SU-DHL-6 (cell line): ENCODE measurements around the gene EPHA6.

Experiments used
- H2AFZ ChIP-seq: fragments of 200-600 bp; sonication (generic); 2 replicates; pipeline ENCODE4 v1.6.1; 2014; ENCODE audit warnings: low read depth, mild to moderate bottlenecking, moderate library complexity, mixed read lengths, antibody characterized with exemption, low read length; ENCODE audit not compliant: severe bottlenecking
- H3F3A ChIP-seq: fragments of 200-600 bp; shearing (Covaris generic); 2 replicates; pipeline ENCODE4 v1.6.0; 2016; ENCODE audit warnings: antibody characterized with exemption, mild to moderate bottlenecking; ENCODE audit not compliant: insufficient read depth
- H3K27ac ChIP-seq: fragments of 200-600 bp; sonication (generic); 2 replicates; pipeline ENCODE4 v1.5.1; 2016; ENCODE audit warnings: low read depth, mild to moderate bottlenecking, low read length, moderate library complexity, mixed read lengths
- H3K27me3 ChIP-seq: fragments of 200-600 bp; sonication (generic), shearing (Covaris generic); 2 replicates; pipeline ENCODE4 v1.6.0; 2014; ENCODE audit warnings: mild to moderate bottlenecking, low read length
- H3K36me3 ChIP-seq: fragments of 200-600 bp; sonication (generic); 2 replicates; pipeline ENCODE4 v1.6.1; 2014; ENCODE audit warnings: mild to moderate bottlenecking, low read length, mixed read lengths
- H3K4me2 ChIP-seq: fragments of 300-600, 200-600 bp; shearing (Covaris generic), sonication (generic); 2 replicates; pipeline ENCODE4 v1.6.0; 2014; ENCODE audit warnings: low read length, low read depth, mild to moderate bottlenecking; ENCODE audit not compliant: poor library complexity, severe bottlenecking
- H3K4me3 ChIP-seq: fragments of 200-600 bp; sonication (generic); 2 replicates; pipeline ENCODE4 v1.5.1; 2014; ENCODE audit warnings: antibody characterized with exemption, low read length, mild to moderate bottlenecking, mixed read lengths; ENCODE audit not compliant: insufficient read depth, poor library complexity, severe bottlenecking
- H3K79me2 ChIP-seq: fragments of 200-600 bp; sonication (generic); 2 replicates; pipeline ENCODE4 v1.6.1; 2014; ENCODE audit warnings: mild to moderate bottlenecking, low read length, moderate library complexity; ENCODE audit not compliant: insufficient read depth
- H3K9ac ChIP-seq: fragments of 200-600 bp; sonication (generic); 2 replicates; pipeline ENCODE4 v1.7.0; 2014; ENCODE audit warnings: mild to moderate bottlenecking, low read length
- H3K9me2 ChIP-seq: fragments of 200-600 bp; sonication (generic); replicated peaks from 2 replicates; pipeline ENCODE4 v1.6.1; 2014; ENCODE audit warnings: low read length; ENCODE audit not compliant: insufficient read depth
- H3K9me3 ChIP-seq: fragments of 200-600 bp; sonication (generic); 2 replicates; pipeline ENCODE4 v1.6.1; 2014; ENCODE audit warnings: low read length, mixed read lengths; ENCODE audit not compliant: insufficient read depth
- H4K20me1 ChIP-seq: fragments of 200-600 bp; sonication (generic); 2 replicates; pipeline ENCODE4 v1.6.1; 2014; ENCODE audit warnings: low read depth, mild to moderate bottlenecking, antibody characterized with exemption, low read length, moderate library complexity, mixed read lengths
- EZH2phosphoT487 ChIP-seq: fragments of 200-600 bp; sonication (generic), shearing (Covaris generic); conservative IDR thresholded peaks from 2 replicates; pipeline ENCODE4 v1.6.1; 2018; ENCODE audit warnings: mild to moderate bottlenecking, antibody characterized with exemption, low read length, moderate library complexity, mixed read lengths
- TF ChIP-seq, protein P1 (sequence below): fragments of 200-600 bp; sonication (generic); IDR thresholded peaks from one replicate; pipeline ENCODE4 v1.5.1; 2017; ENCODE audit warnings: antibody characterized with exemption, mild to moderate bottlenecking, low read length, moderate library complexity; ENCODE audit not compliant: insufficient read depth, poor library complexity, severe bottlenecking

Gene EPHA6

DNA sequence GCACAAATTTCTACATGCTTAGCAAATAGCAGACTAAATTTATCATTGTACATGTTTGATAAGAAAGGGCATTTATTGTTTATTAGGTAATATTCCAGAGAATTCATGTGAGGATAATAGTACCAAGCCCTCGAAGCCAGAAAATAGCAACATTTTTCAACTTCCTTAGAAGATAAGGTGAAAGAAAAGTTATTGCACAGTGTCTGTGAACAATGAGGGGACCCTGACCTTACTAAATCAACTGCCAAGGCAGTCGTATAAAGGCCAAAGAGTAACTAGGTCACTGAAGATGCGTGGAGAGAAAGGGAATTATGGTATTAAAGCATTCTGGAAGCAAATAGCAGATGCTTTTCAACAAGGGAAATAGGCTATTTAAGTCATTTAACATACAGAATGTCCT, 929.9 kb downstream of the EPHA6 start:
- Histone ChIP-seq H3K79me2 (no peaks in the 10 kb centered on the region), H3K4me2 (no peak overlapping the region), H3K27ac (no peak overlapping the region), H3K36me3 (no peaks in the 10 kb centered on the region), H3K4me3 (no peak overlapping the region), H3F3A (no peaks in the 10 kb centered on the region), H4K20me1 (no peaks in the 10 kb centered on the region), H3K9me2 (no peaks in the 10 kb centered on the region), H3K9me3 (no peaks in the 10 kb centered on the region), H3K27me3 (no peaks in the 10 kb centered on the region), H2AFZ (no peak overlapping the region), H3K9ac (no peak overlapping the region)
- TF ChIP-seq, protein P1, sequence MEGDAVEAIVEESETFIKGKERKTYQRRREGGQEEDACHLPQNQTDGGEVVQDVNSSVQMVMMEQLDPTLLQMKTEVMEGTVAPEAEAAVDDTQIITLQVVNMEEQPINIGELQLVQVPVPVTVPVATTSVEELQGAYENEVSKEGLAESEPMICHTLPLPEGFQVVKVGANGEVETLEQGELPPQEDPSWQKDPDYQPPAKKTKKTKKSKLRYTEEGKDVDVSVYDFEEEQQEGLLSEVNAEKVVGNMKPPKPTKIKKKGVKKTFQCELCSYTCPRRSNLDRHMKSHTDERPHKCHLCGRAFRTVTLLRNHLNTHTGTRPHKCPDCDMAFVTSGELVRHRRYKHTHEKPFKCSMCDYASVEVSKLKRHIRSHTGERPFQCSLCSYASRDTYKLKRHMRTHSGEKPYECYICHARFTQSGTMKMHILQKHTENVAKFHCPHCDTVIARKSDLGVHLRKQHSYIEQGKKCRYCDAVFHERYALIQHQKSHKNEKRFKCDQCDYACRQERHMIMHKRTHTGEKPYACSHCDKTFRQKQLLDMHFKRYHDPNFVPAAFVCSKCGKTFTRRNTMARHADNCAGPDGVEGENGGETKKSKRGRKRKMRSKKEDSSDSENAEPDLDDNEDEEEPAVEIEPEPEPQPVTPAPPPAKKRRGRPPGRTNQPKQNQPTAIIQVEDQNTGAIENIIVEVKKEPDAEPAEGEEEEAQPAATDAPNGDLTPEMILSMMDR, result no peak
- TF ChIP-seq EZH2phosphoT487, result no peak

DNA sequence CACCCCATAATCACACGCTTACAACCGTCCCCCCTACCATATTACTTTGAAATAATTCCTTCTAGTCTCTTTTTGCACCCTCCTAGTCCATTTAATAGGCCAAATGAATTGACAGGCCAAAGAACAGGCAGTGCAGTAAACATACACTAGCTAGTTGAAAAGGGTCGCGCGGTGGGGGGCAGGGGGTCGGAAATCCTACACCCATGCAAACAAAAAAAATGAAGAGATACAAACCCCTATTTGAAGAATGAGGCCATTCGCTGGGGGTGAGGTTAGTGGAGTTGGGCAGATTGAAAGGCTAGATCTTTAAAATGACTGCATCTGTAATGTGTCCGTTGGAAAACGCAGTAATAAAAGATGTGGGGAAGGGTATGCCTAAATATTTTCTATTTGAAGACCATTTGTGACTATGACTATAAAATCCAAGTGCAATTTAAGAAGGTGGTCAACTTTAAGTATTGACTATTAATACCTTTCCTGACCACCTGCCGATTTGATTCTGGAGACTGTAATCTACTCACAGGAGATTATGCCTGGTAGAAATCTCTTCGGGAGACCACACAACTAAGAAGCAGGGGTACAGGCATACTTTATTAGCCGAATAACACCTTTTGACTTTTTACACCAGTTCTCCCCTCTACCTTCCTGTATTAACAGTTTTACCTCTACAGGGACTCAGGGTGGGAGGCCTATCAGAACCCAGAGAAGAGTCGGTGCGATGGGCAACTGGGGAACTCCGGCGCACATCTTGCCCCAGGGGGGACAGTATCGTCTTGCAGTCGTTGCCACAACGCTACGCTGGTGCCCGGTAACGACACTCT, 949.4 kb downstream of the EPHA6 start:
- H2AFZ ChIP-seq, result peak overlapping the region; percentile 99
- no peaks in the 10 kb centered on the region for H3K27me3 ChIP-seq
- H3K4me3 ChIP-seq, result peak overlapping the region; percentile 85
- peak overlapping the region; percentile 60 for H3K9ac ChIP-seq
- no peaks in the 10 kb centered on the region for H3K36me3 ChIP-seq
- peak overlapping the region; percentile 94 for H3K4me2 ChIP-seq
- H3K27ac ChIP-seq, result peak overlapping the region; percentile 54
- no peaks in the 10 kb centered on the region for H3K9me3 ChIP-seq
- no peaks in the 10 kb centered on the region for H3F3A ChIP-seq
- no peaks in the 10 kb centered on the region for H4K20me1 ChIP-seq
- H3K79me2 ChIP-seq, result no peaks in the 10 kb centered on the region
- TF ChIP-seq, protein P1, result no peak
- TF ChIP-seq EZH2phosphoT487, result no peak
- H3K9me2 ChIP-seq, result no peaks in the 10 kb centered on the region

DNA sequence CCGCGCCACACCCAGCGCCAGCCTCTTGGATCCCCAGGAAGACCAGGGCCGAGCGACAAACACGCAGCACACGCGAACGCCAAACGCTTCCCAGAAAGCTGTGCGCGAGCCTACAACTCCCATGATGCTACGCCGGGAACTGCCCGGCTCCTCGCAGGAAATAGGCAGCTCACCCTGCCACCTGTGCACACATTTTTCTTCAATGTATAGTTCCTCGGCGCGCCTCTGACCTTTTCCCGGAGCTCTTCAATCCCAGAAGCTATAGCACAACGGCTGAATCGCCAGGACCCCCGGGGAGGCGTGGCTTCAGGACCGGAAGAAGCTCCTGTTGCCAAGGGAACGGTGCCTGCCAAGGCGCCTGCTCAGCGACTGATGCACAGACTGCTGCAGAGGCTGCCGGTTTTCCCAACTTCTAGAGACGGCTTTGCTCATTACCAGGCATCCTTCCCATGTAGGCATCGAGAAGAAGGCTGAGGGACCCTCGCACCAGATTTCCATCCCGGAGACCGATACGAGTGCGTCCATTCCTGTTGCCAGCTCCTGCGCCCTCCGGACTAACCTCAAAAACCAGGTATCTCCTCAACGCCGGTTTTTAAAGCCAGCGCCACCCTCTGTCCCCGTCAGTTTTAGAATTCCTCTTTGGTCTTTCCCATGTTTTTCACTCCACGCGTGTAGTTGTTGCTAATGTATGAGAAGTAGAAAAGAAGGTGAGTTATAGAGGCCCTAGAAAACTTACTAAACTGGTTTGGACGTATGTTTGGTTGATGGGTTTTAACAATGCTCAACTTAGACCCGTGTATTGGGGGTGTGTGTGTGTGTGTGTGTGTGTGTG, 950.2 kb downstream of the EPHA6 start, which contains the start of gene ARL6:
Gene ARL6 (plus strand): TSS at position 352 of the 832 bp plus-strand sequence. CDS start 3,350 bp downstream, outside the sequence.
- no peaks in the 10 kb centered on the region for H3K27me3 ChIP-seq
- H3K9ac ChIP-seq, result peak within 1 kb of the TSS; percentile 60
- TF ChIP-seq, protein P1, result no peak
- H3K4me2 ChIP-seq, result peak within 1 kb of the TSS; percentile 94
- peak within 1 kb of the TSS; percentile 54 for H3K27ac ChIP-seq
- no peaks in the 10 kb centered on the region; the same call in 1 of the 2 replicates for H3K36me3 ChIP-seq
- H4K20me1 ChIP-seq, result no peaks in the 10 kb centered on the region
- H3K4me3 ChIP-seq, result peak within 1 kb of the TSS; percentile 85
- peak within 1 kb of the TSS; percentile 99 for H2AFZ ChIP-seq
- no peaks in the 10 kb centered on the region for H3K9me2 ChIP-seq
- H3K9me3 ChIP-seq, result no peaks in the 10 kb centered on the region
- H3F3A ChIP-seq, result no peaks in the 10 kb centered on the region
- H3K79me2 ChIP-seq, result no peaks in the 10 kb centered on the region
